Activated CD8-positive, alpha-beta memory T cell treated with anti-CD3 and anti-CD28 coated beads for 36 hours (primary cell): ENCODE data around the gene HACD1. TPM values are rescaled to one million over a fixed set of nuclear protein-coding genes. Genes with fewer than 3 reads are reported as not detected.

Experiments used
- total RNA-seq, 2 experiments: library from RNA; stranded (reverse); gene quantifications; one replicate each; pipeline ENCODE4 v1.2.3, GENCODE V29; 2021

The HACD1 gene
- total RNA-seq, 2 experiments from 2014 or later, result 1.5 to 2.1 TPM

Other genes starting within 250 kb of the HACD1 start
- gene ST8SIA6, start 162.8 kb downstream of the HACD1 start, total RNA-seq, result not detected
- gene STAM, start 26.8 kb upstream of the HACD1 start, total RNA-seq, result 10 to 100 TPM; 21.2 to 24.2 TPM
- gene TMEM236, start 134.8 kb upstream of the HACD1 start, total RNA-seq, result under 1 TPM; 0.04 TPM
- gene MRC1, start 192.0 kb upstream of the HACD1 start, total RNA-seq, result under 1 TPM in 1 of 2 experiments, not detected in 1; 0.04 TPM